ENCODE data around the gene NLN.
A peak's percentile ranks its signal among the peaks of the same experiment; 100 is the strongest.
"Not testable (repeated sequence)": the region's sequence is repeated elsewhere in the genome, so short reads cannot be mapped to it uniquely, and the experiment has no call there.

Gene NLN

GRCh38 chr5:65772963-65773362 lies 51.0 kb downstream of the NLN start:
- not testable (repeated sequence) for DNase-seq (ENCODE audit: low spot score)

DNA sequence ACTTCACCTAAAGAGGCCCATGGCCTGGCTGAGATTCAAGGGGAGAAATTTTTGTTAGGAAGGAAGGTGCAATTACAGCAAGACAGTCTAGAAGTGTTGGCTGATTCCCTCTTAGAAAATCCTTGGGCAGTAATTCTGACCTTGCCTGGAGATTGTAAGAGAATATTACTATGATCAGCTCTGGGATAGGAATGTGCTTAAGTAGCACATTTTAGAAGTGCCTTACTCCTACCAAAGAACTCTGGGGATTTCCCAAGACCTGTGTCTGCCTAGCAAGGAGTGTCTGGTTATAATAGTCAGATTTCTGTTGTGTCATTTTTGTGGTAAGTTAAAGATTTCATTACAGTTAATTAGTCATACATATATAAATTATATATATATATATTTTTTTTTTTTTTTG lies 52.3 kb downstream of the NLN start:
- DNase-seq (ENCODE audit: low spot score) = peak; percentile 21

DNA sequence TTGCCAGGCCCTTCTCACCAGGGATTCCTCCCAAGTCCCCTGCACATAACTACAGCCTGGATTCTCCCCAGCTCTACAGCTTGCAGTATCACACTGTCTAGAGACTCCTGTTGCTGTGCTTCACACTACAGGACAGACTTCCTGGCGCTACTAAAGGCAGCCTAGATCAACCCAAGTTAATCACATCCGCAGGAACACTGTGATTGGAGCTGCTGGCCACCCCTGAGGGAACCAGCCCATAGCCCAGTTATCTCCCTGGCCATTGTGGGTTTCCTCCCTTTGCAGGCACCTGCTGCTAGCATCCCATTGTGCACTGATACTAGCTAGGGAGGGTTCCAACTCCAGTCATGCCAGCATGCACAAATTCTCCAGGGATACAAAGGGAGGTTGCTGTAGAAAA lies 53.5 kb downstream of the NLN start:
- no peak for DNase-seq (ENCODE audit: low spot score)

DNA sequence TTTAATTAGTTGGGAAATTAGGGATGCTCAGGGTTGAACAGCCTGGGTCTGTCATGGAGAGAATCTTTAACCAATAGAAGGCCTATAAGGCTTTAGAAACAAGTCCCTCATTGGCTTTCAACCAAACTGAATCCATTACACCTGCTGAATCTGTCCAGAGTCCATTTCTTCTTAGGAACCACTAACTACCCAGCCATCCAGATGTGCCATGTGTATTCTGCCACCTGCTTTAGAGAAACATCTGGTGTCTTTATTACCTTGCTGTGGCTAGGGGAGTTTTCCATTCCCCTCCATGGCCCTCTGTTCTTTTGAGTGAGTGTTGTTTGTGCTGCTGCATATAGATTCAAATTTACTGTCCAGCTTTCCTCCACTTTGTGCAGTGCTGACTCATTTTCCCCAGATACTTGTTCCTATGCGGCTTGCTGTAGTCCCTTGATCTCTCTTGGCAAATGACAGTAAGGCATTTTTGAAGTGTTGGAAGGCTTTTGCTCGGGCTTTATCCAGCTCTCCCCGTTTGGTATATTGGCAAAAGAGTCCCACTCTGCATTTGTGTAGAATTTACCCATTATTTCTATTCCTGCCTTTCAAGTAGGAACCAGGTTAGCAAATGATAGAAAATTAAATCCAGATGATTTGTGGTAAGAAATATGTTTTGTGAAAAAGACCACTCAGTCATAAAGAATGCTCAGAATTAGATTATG lies 54.6 kb downstream of the NLN start:
- no peak for DNase-seq (ENCODE audit: low spot score)

DNA sequence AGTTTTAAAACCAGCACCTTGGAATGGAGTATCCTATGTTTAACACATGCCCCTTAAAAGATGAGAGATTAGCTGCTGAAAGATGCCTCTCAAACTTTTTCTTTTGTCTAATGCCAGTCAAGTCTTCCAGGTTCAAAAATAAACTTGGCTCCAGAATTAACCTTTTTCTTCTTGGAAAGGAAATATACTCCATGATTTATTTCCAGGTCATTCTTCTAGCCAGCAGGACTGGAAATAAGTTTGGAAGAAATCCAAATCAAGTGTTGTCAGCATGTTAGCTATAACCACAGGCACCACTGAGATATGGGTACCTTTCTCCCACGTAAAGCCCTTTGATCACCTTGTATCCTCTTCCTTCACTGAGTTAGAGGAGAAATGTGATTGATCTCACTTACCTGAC lies 56.1 kb downstream of the NLN start:
- no peak for DNase-seq (ENCODE audit: low spot score)

DNA sequence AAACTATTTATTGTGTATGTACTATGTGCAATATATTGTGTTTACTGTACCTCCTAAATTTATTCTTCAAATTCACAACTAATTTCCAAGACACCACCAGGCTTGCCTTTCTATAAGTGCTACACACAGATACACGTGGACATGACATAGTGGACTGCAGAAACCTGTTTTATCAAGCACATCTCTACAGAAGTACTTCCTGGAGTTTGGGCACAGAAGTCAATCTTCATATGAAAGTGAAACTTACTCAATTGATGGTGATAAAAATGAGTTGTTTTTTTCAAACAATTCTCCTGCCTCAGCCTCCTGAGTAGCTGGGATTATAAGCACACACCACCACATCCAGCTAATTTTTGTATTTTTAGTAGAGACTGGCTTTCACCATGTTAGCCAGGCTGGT lies 57.6 kb downstream of the NLN start:
- DNase-seq (ENCODE audit: low spot score) = peak; percentile 21

GRCh38 chr5:65788296-65788695 lies 66.3 kb downstream of the NLN start:
- not testable (repeated sequence) for DNase-seq (ENCODE audit: low spot score)

DNA sequence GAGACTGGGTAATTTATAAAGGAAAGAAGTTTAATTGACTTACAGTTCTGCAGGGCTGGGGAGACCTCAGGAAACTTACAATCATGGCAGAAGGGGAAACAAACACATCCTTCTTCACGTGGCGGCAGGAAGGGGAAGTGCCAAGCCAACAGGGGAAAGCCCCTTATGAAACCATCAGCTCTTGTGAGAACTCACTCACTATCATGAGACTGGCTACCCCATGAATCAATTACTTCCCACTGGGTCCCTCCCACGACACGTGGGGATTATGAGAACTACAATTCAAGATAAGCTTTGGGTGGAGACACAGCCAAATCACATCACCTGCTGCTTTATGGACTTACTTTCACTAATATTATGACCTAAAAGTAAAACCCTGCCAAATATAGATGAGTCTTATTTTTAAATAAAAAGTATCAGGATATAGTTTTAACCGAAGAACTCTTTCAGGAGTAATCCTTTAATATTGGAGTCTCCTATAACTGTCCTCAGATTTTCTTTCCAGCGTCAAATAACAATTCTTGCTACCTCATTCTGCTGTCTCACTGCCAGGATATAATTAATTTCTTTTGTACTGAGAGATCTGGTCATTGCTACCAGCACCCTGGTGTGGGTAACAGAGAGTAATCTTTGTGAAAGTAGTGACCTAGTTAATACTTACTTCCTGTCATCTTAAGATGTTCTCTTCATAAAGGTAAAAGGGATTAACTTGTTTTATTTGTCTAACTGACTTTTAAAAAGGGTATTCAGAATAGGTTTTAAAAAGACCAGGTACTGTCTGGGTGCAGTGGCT lies 68.6 kb downstream of the NLN start:
- DNase-seq (ENCODE audit: low spot score) = peak; percentile 28

- no peak for DNase-seq (ENCODE audit: low spot score)
Measured at GRCh38 chr5:65791712-65792673, 70.0 kb downstream of the NLN start.

DNA sequence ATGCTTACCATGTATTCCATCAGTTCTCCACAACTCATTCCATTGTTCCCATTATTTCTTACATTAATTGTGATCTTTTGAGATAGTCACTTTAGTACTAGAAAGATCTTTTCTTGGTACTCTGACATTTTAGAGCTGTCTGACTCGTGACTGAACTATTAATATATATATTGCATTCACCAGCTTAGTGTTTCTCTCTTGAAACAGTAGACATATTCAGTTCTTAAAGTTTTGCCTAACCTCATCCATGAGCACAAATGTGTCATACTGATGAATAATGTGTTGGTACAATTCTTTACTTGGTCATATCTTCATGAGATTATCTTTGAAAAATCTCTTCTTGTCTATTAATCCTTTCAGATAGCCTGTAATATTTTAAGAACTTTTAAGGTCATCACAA lies 74.3 kb downstream of the NLN start:
- no peak for DNase-seq (ENCODE audit: low spot score)

DNA sequence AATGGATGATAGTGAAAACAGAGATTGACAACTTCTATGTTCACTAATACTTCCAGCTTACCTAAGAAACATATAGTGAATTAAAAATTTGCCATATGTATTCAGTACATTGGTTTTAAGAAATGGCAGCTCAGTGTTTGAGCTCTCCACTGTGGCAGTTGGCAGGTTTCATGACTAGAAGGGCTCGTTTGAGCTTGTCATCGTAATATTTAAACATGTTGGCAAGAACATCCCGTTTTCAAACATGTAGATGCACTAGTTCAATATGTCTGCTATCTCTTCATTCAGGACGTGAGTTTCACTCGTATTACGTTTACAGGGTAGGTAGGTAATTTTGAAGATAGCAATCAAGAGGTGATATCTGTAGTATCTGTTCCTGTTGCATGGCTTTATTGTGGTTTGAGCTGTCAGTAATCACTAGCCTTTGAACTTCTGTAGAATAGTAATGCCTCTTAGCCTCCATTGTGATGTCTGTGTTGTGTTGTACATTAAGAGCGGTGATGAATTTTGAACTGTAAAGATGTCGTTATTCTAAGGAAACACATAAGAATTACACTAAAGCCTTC lies 74.8 kb downstream of the NLN start:
- peak; percentile 26 for DNase-seq (ENCODE audit: low spot score)

GRCh38 chr5:65797481-65797880 lies 75.5 kb downstream of the NLN start:
- no peak for DNase-seq (ENCODE audit: low spot score)

- DNase-seq (ENCODE audit: low spot score) = no peak
Measured at GRCh38 chr5:65799857-65800256, 77.9 kb downstream of the NLN start.

DNA sequence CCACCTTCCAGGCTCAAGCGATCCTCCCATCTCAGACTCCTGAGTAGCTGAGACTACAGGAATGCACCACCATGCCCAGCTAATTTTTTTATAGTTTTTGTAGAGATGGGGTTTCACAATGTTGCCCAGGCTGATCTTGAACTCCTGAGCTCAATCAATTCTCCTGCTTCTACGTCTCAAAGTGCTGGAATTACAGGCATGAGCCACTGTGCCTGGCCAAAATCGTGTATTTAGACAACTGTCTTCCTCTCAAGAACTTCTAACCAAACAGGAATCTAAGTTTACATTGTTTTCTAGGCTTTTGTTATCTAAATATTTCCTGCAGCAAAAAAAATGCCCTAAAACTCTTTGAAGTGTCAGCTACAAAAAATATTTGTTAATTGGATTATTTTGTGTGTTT lies 78.8 kb downstream of the NLN start:
- DNase-seq (ENCODE audit: low spot score) = no peak

- DNase-seq (ENCODE audit: low spot score) = no peak
Measured at GRCh38 chr5:65801352-65801783, 79.4 kb downstream of the NLN start.

DNA sequence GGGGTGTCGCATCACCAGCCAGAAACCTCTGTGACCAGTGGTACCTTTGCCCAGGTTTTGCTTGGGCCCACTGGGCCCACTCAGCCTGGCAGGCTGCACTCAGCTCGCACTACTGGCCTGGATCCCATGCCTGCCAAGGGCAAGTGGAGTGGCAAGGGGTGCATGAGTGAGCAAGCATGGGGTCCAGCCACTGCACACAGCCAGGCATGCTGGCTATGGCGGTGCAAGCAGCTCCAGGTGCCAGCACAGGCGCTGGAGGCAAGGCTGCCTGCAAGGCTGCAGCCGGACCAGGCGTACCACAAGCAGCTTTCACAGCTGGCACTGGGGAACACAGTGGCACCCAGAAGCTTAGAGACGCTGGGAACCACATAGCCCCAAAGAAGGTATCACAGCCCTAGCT lies 80.1 kb downstream of the NLN start:
- DNase-seq (ENCODE audit: low spot score) = no peak

- DNase-seq (ENCODE audit: low spot score) = no peak
Measured at GRCh38 chr5:65802820-65803219, 80.8 kb downstream of the NLN start.

GRCh38 chr5:65803699-65804391 lies 81.8 kb downstream of the NLN start:
- DNase-seq (ENCODE audit: low spot score) = no peak

DNA sequence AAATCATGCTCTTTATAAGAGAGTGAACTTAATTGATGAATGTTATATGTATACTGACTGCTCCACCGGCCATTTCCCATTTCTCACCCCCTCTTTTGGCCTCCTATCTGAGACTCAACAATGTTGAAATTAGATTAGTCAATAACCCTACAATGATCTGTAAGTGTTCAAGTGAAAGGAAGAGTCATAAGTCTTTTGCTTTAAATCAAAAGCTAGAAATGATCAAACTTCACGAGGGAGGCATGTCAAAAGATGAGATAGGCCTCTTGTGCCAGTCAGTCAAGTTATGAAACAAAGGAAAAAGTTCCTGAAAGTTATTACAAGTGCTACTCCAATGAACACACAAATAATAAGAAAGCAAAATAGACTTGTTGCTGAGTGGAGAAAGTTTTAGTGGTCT lies 83.1 kb downstream of the NLN start:
- no peak for DNase-seq (ENCODE audit: low spot score)

GRCh38 chr5:65807494-65807893 lies 85.5 kb downstream of the NLN start:
- not testable (repeated sequence) for DNase-seq (ENCODE audit: low spot score)

DNA sequence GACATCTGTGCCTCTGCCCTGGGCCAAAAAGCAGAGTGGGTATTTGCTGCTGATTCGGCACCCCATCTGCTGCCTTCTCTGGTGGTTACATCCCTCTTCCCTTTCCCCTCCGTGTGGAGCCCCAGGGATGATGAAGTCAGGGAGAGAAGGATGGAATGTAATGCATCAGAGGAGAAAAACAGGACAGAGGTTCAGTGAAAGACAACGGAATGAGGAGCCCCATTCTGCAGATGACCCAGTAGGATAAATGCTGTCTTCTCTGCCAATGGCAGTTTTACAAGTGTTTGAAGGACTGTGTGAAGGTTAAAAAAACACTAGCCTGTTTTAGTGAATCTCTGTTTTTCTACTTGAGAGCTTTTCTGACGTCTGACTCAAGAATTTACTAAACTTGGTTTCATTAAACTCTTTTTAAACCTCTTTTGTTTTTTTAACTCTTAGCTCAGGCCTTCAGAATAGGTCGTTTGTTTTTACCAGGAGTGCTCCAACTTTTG lies 86.3 kb downstream of the NLN start:
- DNase-seq (ENCODE audit: low spot score) = no peak

All from CD4-positive, alpha-beta T cell treated with Interleukin-2 at 100 ng/mL for 4 hours (primary cell).